Loucy (cell line): ENCODE results near the gene SUPT20HL2.

Experiments
- H2AFZ ChIP-seq: fragments of 200-600 bp; sonication (generic); 2 replicates; pipeline ENCODE4 v1.6.0; 2016; ENCODE audit warnings: antibody characterized with exemption, mild to moderate bottlenecking, low read length, moderate library complexity
- H3F3A ChIP-seq: fragments of 200-600 bp; 2 replicates; pipeline ENCODE4 v1.6.0; 2016; ENCODE audit warnings: antibody characterized with exemption, low read depth, mild to moderate bottlenecking
- H3K27me3 ChIP-seq: fragments of 200-600 bp; sonication (generic); 2 replicates; pipeline ENCODE4 v1.6.1; 2014; ENCODE audit warnings: low read length, mild to moderate bottlenecking; ENCODE audit not compliant: insufficient read depth, poor library complexity, severe bottlenecking
- H3K36me3 ChIP-seq: fragments of 200-600 bp; sonication (generic); 2 replicates; pipeline ENCODE4 v1.6.1; 2016; ENCODE audit warnings: low read length; ENCODE audit not compliant: insufficient read depth
- H3K4me1 ChIP-seq: fragments of 200-600 bp; sonication (generic); 2 replicates; pipeline ENCODE4 v1.5.1; 2014; ENCODE audit warnings: low read length, mild to moderate bottlenecking; ENCODE audit not compliant: insufficient read depth, poor library complexity, severe bottlenecking
- H3K4me2 ChIP-seq: fragments of 200-600 bp; sonication (generic); 2 replicates; pipeline ENCODE4 v1.6.0; 2014; ENCODE audit warnings: antibody characterized with exemption, low read length, low read depth, mild to moderate bottlenecking; ENCODE audit not compliant: poor library complexity, severe bottlenecking
- H3K4me3 ChIP-seq: fragments of 200-600 bp; sonication (generic); 2 replicates; pipeline ENCODE4 v1.5.1; 2014; ENCODE audit warnings: low read length, mild to moderate bottlenecking, mixed read lengths; ENCODE audit not compliant: poor library complexity, severe bottlenecking
- H3K79me2 ChIP-seq: fragments of 200-600 bp; sonication (generic); 2 replicates; pipeline ENCODE4 v1.6.1; 2014; ENCODE audit warnings: low read length; ENCODE audit not compliant: insufficient read depth
- H3K9ac ChIP-seq: fragments of 200-600 bp; sonication (generic); 2 replicates; pipeline ENCODE4 v1.6.0; 2014; ENCODE audit warnings: mild to moderate bottlenecking, low read depth, low read length, moderate library complexity; ENCODE audit not compliant: poor library complexity, severe bottlenecking
- H3K9me2 ChIP-seq: fragments of 200-600 bp; sonication (generic); replicated peaks from 2 replicates; pipeline ENCODE4 v1.6.1; 2016; ENCODE audit warnings: low read depth, low read length, mixed read lengths
- H3K9me3 ChIP-seq: fragments of 200-600 bp; sonication (generic); 2 replicates; pipeline ENCODE4 v1.6.1; 2014; ENCODE audit warnings: mild to moderate bottlenecking, antibody characterized with exemption, low read length, low read depth; ENCODE audit not compliant: insufficient read depth
- H4K20me1 ChIP-seq: fragments of 200-600 bp; sonication (generic); 2 replicates; pipeline ENCODE4 v1.6.0; 2014; ENCODE audit warnings: antibody characterized with exemption, low read length, mild to moderate bottlenecking; ENCODE audit not compliant: insufficient read depth, poor library complexity, severe bottlenecking
- CTCF ChIP-seq: fragments of 200-600 bp; sonication (generic); conservative IDR thresholded peaks from 2 replicates; pipeline ENCODE4 v1.5.1; 2014; ENCODE audit warnings: mild to moderate bottlenecking, antibody characterized with exemption, low read length
- EZH2phosphoT487 ChIP-seq: fragments of 200-600 bp; IDR thresholded peaks from 2 replicates; pipeline ENCODE4 v1.6.1; 2018; ENCODE audit warnings: antibody characterized with exemption, mild to moderate bottlenecking, moderate library complexity, borderline replicate concordance

The SUPT20HL2 gene

GRCh38 chrX:24283127-24283794 is 30.6 kb downstream of the SUPT20HL2 start:
- Histone ChIP-seq H3K36me3 (no peaks in the 10 kb centered on the region), H3K9me2 (no peaks in the 10 kb centered on the region), H3F3A (no peaks in the 10 kb centered on the region), H3K4me3 (no peak overlapping the region), H3K4me1 (peaks cover 20% of the 10 kb centered on the region), H4K20me1 (no peaks in the 10 kb centered on the region), H3K4me2 (peak overlapping the region; percentile 72), H2AFZ (no peak overlapping the region), H3K9me3 (no peaks in the 10 kb centered on the region), H3K9ac (no peak overlapping the region), H3K79me2 (no peaks in the 10 kb centered on the region), H3K27me3 (no peaks in the 10 kb centered on the region)
- no peak for TF ChIP-seq EZH2phosphoT487

- no peaks in the 10 kb centered on the region for H3K9me3 ChIP-seq
- no peaks in the 10 kb centered on the region for H3F3A ChIP-seq
- no peaks in the 10 kb centered on the region for H4K20me1 ChIP-seq
- TF ChIP-seq CTCF (no peak), EZH2phosphoT487 (no peak)
- no peaks in the 10 kb centered on the region for H3K27me3 ChIP-seq
- H3K36me3 ChIP-seq: no peaks in the 10 kb centered on the region
- H3K79me2 ChIP-seq: no peaks in the 10 kb centered on the region
- peak overlapping the region; percentile 45 for H3K9ac ChIP-seq
- no peaks in the 10 kb centered on the region for H3K9me2 ChIP-seq
- H3K4me3 ChIP-seq: peak overlapping the region; percentile 68
- peak overlapping the region; percentile 72 for H3K4me2 ChIP-seq
- H3K4me1 ChIP-seq: peaks cover 20% of the 10 kb centered on the region
- H2AFZ ChIP-seq: no peak overlapping the region
These were observed 31.3 kb downstream of the SUPT20HL2 start for GRCh38 chrX:24282381-24283126.

GRCh38 chrX:24277405-24277804 is 36.5 kb downstream of the SUPT20HL2 start:
- Histone ChIP-seq H4K20me1 (no peaks in the 10 kb centered on the region), H2AFZ (no peak overlapping the region), H3K79me2 (no peaks in the 10 kb centered on the region), H3K4me2 (no peak overlapping the region), H3F3A (no peaks in the 10 kb centered on the region), H3K9me2 (no peaks in the 10 kb centered on the region), H3K27me3 (no peaks in the 10 kb centered on the region), H3K9me3 (no peaks in the 10 kb centered on the region), H3K9ac (no peak overlapping the region), H3K36me3 (no peaks in the 10 kb centered on the region), H3K4me3 (no peak overlapping the region), H3K4me1 (peaks cover 22% of the 10 kb centered on the region)
- TF ChIP-seq EZH2phosphoT487: no peak

GRCh38 chrX:24276015-24276414 is 37.9 kb downstream of the SUPT20HL2 start:
- H3K9me2 ChIP-seq: no peaks in the 10 kb centered on the region
- H3K4me2 ChIP-seq: peak overlapping the region; percentile 65
- H3K27me3 ChIP-seq: no peaks in the 10 kb centered on the region
- H3F3A ChIP-seq: no peaks in the 10 kb centered on the region
- no peaks in the 10 kb centered on the region for H3K36me3 ChIP-seq
- H3K79me2 ChIP-seq: no peaks in the 10 kb centered on the region
- peaks cover 12% of the 10 kb centered on the region for H3K4me1 ChIP-seq
- no peak overlapping the region for H3K9ac ChIP-seq
- TF ChIP-seq CTCF (no peak), EZH2phosphoT487 (no peak)
- H4K20me1 ChIP-seq: no peaks in the 10 kb centered on the region
- H3K4me3 ChIP-seq: peak overlapping the region; percentile 53
- H2AFZ ChIP-seq: peak overlapping the region; percentile 75
- H3K9me3 ChIP-seq: no peaks in the 10 kb centered on the region
